Activated CD8-positive, alpha-beta memory T cell treated with anti-CD3 and anti-CD28 coated beads for 24 hours (primary cell): ENCODE measurements around the gene LINGO4.
"Not testable (repeated sequence)": the region's sequence is repeated elsewhere in the genome, so short reads cannot be mapped to it uniquely, and the experiment has no call there.

Source experiments
- DNase-seq: peaks from one replicate; pipeline ENCODE4 v3.0.0-alpha.2; 2020

LINGO4 gene

GRCh38 chr1:151811181-151811580 lies 6.0 kb upstream of the LINGO4 start:
- no peak for DNase-seq

GRCh38 chr1:151809985-151810556 lies 4.9 kb upstream of the LINGO4 start:
- no peak for DNase-seq

GRCh38 chr1:151809290-151809984 lies 4.2 kb upstream of the LINGO4 start:
- DNase-seq: no peak

- DNase-seq: peak; percentile 33
Observed at GRCh38 chr1:151807766-151808165, 2.5 kb upstream of the LINGO4 start.

- DNase-seq: peak; percentile 28
Observed at GRCh38 chr1:151807131-151807530, 1.9 kb upstream of the LINGO4 start.

- peak; percentile 21 for DNase-seq
Observed at GRCh38 chr1:151806170-151806569, 951 bp upstream of the LINGO4 start.

- DNase-seq: no peak
Observed at GRCh38 chr1:151803915-151804314, 1.3 kb downstream of the LINGO4 start.

- no peak for DNase-seq
Observed at GRCh38 chr1:151803164-151803563, 2.1 kb downstream of the LINGO4 start.

GRCh38 chr1:151802372-151802771 lies 2.8 kb downstream of the LINGO4 start:
- DNase-seq: no peak

- DNase-seq: no peak
Observed at GRCh38 chr1:151801846-151802245, 3.4 kb downstream of the LINGO4 start.

- DNase-seq: no peak
Observed at GRCh38 chr1:151801310-151801820, 3.9 kb downstream of the LINGO4 start.

- no peak for DNase-seq
Observed at GRCh38 chr1:151800830-151801229, 4.4 kb downstream of the LINGO4 start.

GRCh38 chr1:151799179-151800022 lies 5.8 kb downstream of the LINGO4 start:
- no peak for DNase-seq

- no peak for DNase-seq
Observed at GRCh38 chr1:151798571-151798970, 6.6 kb downstream of the LINGO4 start.

GRCh38 chr1:151790940-151791651 lies 14.1 kb downstream of the LINGO4 start:
- peak; percentile 59 for DNase-seq

- DNase-seq: peak; percentile 98
Observed at GRCh38 chr1:151790071-151790939, 14.9 kb downstream of the LINGO4 start, which contains the start of gene TDRKH. TDRKH (minus strand) TSS chr1:151790500; CDS start chr1:151783022, 7,478 bp downstream.

GRCh38 chr1:151787689-151788088 lies 17.5 kb downstream of the LINGO4 start:
- no peak for DNase-seq

GRCh38 chr1:151783796-151784195 lies 21.4 kb downstream of the LINGO4 start:
- no peak for DNase-seq

GRCh38 chr1:151782741-151783140 lies 22.5 kb downstream of the LINGO4 start:
- no peak for DNase-seq

- not testable (repeated sequence) for DNase-seq
Observed at GRCh38 chr1:151782026-151782425, 23.2 kb downstream of the LINGO4 start.

- not testable (repeated sequence) for DNase-seq
Observed at GRCh38 chr1:151780736-151781135, 24.5 kb downstream of the LINGO4 start.

GRCh38 chr1:151779852-151780251 lies 25.4 kb downstream of the LINGO4 start:
- DNase-seq: no peak
